Activated CD4-positive, alpha-beta T cell treated with anti-CD3 and anti-CD28 coated beads, Interleukin-2, amount 50 U/mL, for 48 hours (primary cell): ENCODE results near the gene FCHSD2.
"Not testable (repeated sequence)": the region's sequence is repeated elsewhere in the genome, so short reads cannot be mapped to it uniquely, and the experiment has no call there.

Experiments used
- DNase-seq, 2 experiments: peaks; one replicate each; pipeline ENCODE4 v3.0.0-alpha.2; 2020

FCHSD2 gene

GRCh38 chr11:72829884-72830533 lies 312.1 kb downstream of the FCHSD2 start:
- no peak for DNase-seq

- no peak for DNase-seq
These were observed 312.9 kb downstream of the FCHSD2 start for GRCh38 chr11:72829178-72829577.

GRCh38 chr11:72828692-72829101 lies 313.4 kb downstream of the FCHSD2 start:
- DNase-seq: no peak

GRCh38 chr11:72828081-72828567 lies 314.0 kb downstream of the FCHSD2 start:
- DNase-seq: no peak

- not testable (repeated sequence) for DNase-seq
These were observed 314.5 kb downstream of the FCHSD2 start for GRCh38 chr11:72827656-72828055.

- no peak for DNase-seq
These were observed 315.1 kb downstream of the FCHSD2 start for GRCh38 chr11:72826942-72827480.

- DNase-seq: no peak
These were observed 315.8 kb downstream of the FCHSD2 start for GRCh38 chr11:72826191-72826941.

- DNase-seq: no peak
These were observed 316.5 kb downstream of the FCHSD2 start for GRCh38 chr11:72825661-72826060.

GRCh38 chr11:72824811-72825505 lies 317.2 kb downstream of the FCHSD2 start:
- no peak for DNase-seq

GRCh38 chr11:72824020-72824419 lies 318.1 kb downstream of the FCHSD2 start:
- DNase-seq: no peak

- no peak for DNase-seq
These were observed 318.9 kb downstream of the FCHSD2 start for GRCh38 chr11:72823105-72823804.

- peak; percentile 88 to 89 for DNase-seq
These were observed 320.0 kb downstream of the FCHSD2 start for GRCh38 chr11:72821920-72822799.

GRCh38 chr11:72821221-72821919 lies 320.7 kb downstream of the FCHSD2 start:
- DNase-seq: no peak

GRCh38 chr11:72820439-72821139 lies 321.5 kb downstream of the FCHSD2 start:
- no peak for DNase-seq

GRCh38 chr11:72818971-72819370 lies 323.1 kb downstream of the FCHSD2 start:
- no peak for DNase-seq

- no peak for DNase-seq
These were observed 324.2 kb downstream of the FCHSD2 start for GRCh38 chr11:72817966-72818365.

GRCh38 chr11:72816404-72816990 lies 325.6 kb downstream of the FCHSD2 start:
- DNase-seq: no peak

GRCh38 chr11:72815110-72815618 lies 327.0 kb downstream of the FCHSD2 start:
- DNase-seq: peak in 1 of 2 experiments; percentile 20

GRCh38 chr11:72814286-72815109 lies 327.6 kb downstream of the FCHSD2 start, which contains the start of gene ATG16L2:
Gene ATG16L2, plus strand, starts transcription at chr11:72814411. Its CDS starts 35 bp downstream, at chr11:72814446.
- peak; percentile 87 to 90 for DNase-seq
